ENCODE results near the gene FHIT.

Gene FHIT

GRCh38 chr3:61264281-61264680 is 13.0 kb upstream of the FHIT start:
- no peaks in the 10 kb centered on the region for H3K4me1 ChIP-seq (ENCODE audit: control insufficient read depth in 1 of 2, insufficient read depth in 2 of 2, low read length in 2 of 2)
- H3K27ac ChIP-seq (ENCODE audit: low read length), result no peak overlapping the region
- H3K9me3 ChIP-seq (ENCODE audit: control insufficient read depth in 1 of 2, low read length in 2 of 2), result peaks cover 0 to 3% of the 10 kb centered on the region in 2 donors
- no peaks in the 10 kb centered on the region for H3K27me3 ChIP-seq (ENCODE audit: low read depth, low read length)
- no peak overlapping the region for H3K4me3 ChIP-seq (ENCODE audit: low read depth in 1 of 2, low read length in 2 of 2)
- H3K36me3 ChIP-seq (ENCODE audit: control insufficient read depth in 1 of 2, insufficient read depth in 2 of 2, low read length in 2 of 2), result no peaks in the 10 kb centered on the region

- Histone ChIP-seq H3K4me3 (ENCODE audit: low read depth in 1 of 2, low read length in 2 of 2) (no peak overlapping the region), H3K27me3 (ENCODE audit: low read depth, low read length) (no peaks in the 10 kb centered on the region), H3K9me3 (ENCODE audit: control insufficient read depth in 1 of 2, low read length in 2 of 2) (peaks cover 0 to 3% of the 10 kb centered on the region in 2 donors), H3K4me1 (ENCODE audit: control insufficient read depth in 1 of 2, insufficient read depth in 2 of 2, low read length in 2 of 2) (peaks cover 0 to 4% of the 10 kb centered on the region in 2 donors), H3K36me3 (ENCODE audit: control insufficient read depth in 1 of 2, insufficient read depth in 2 of 2, low read length in 2 of 2) (no peaks in the 10 kb centered on the region), H3K27ac (ENCODE audit: low read length) (no peak overlapping the region)
Observed at GRCh38 chr3:61257148-61257547, 5.9 kb upstream of the FHIT start.

- H3K27me3 ChIP-seq (ENCODE audit: low read depth, low read length), result no peaks in the 10 kb centered on the region
- H3K27ac ChIP-seq (ENCODE audit: low read length), result no peak overlapping the region
- no peak overlapping the region for H3K4me3 ChIP-seq (ENCODE audit: low read depth in 1 of 2, low read length in 2 of 2)
- no peaks in the 10 kb centered on the region for H3K36me3 ChIP-seq (ENCODE audit: control insufficient read depth in 1 of 2, insufficient read depth in 2 of 2, low read length in 2 of 2)
- H3K4me1 ChIP-seq (ENCODE audit: control insufficient read depth in 1 of 2, insufficient read depth in 2 of 2, low read length in 2 of 2), result peaks cover 7 to 13% of the 10 kb centered on the region in 2 donors
- no peaks in the 10 kb centered on the region for H3K9me3 ChIP-seq (ENCODE audit: control insufficient read depth in 1 of 2, low read length in 2 of 2)
Observed at GRCh38 chr3:61253756-61254155, 2.5 kb upstream of the FHIT start.

GRCh38 chr3:61252836-61253235 is 1.6 kb upstream of the FHIT start:
- Histone ChIP-seq H3K9me3 (ENCODE audit: control insufficient read depth in 1 of 2, low read length in 2 of 2) (no peaks in the 10 kb centered on the region), H3K27ac (ENCODE audit: low read length) (no peak overlapping the region)

GRCh38 chr3:61250784-61251173 is 473 bp downstream of the FHIT start:
- Histone ChIP-seq H3K4me3 (ENCODE audit: low read depth in 1 of 2, low read length in 2 of 2) (peak overlapping the region; percentile 88 to 99), H3K27ac (ENCODE audit: low read length) (peak overlapping the region; percentile 88), H3K9me3 (ENCODE audit: control insufficient read depth in 1 of 2, low read length in 2 of 2) (no peaks in the 10 kb centered on the region), H3K4me1 (ENCODE audit: control insufficient read depth in 1 of 2, insufficient read depth in 2 of 2, low read length in 2 of 2) (peaks cover 7 to 13% of the 10 kb centered on the region in 2 donors), H3K36me3 (ENCODE audit: control insufficient read depth in 1 of 2, insufficient read depth in 2 of 2, low read length in 2 of 2) (no peaks in the 10 kb centered on the region), H3K27me3 (ENCODE audit: low read depth, low read length) (no peaks in the 10 kb centered on the region)

More at GRCh38 chr3:61252836-61253235, 1.6 kb upstream of the FHIT start:
- Histone ChIP-seq H3K36me3 (ENCODE audit: control insufficient read depth in 1 of 2, insufficient read depth in 2 of 2, low read length in 2 of 2) (no peaks in the 10 kb centered on the region), H3K4me1 (ENCODE audit: control insufficient read depth in 1 of 2, insufficient read depth in 2 of 2, low read length in 2 of 2) (peaks cover 7 to 13% of the 10 kb centered on the region in 2 donors), H3K27me3 (ENCODE audit: low read depth, low read length) (no peaks in the 10 kb centered on the region), H3K4me3 (ENCODE audit: low read depth in 1 of 2, low read length in 2 of 2) (no peak overlapping the region)

GRCh38 chr3:61248496-61248895 is 2.8 kb downstream of the FHIT start:
- no peaks in the 10 kb centered on the region for H3K9me3 ChIP-seq (ENCODE audit: control insufficient read depth in 1 of 2, low read length in 2 of 2)
- H3K36me3 ChIP-seq (ENCODE audit: control insufficient read depth in 1 of 2, insufficient read depth in 2 of 2, low read length in 2 of 2), result no peaks in the 10 kb centered on the region
- H3K27ac ChIP-seq (ENCODE audit: low read length), result no peak overlapping the region
- no peaks in the 10 kb centered on the region for H3K27me3 ChIP-seq (ENCODE audit: low read depth, low read length)
- peaks cover 7 to 13% of the 10 kb centered on the region in 2 donors for H3K4me1 ChIP-seq (ENCODE audit: control insufficient read depth in 1 of 2, insufficient read depth in 2 of 2, low read length in 2 of 2)
- H3K4me3 ChIP-seq (ENCODE audit: low read depth in 1 of 2, low read length in 2 of 2), result no peak overlapping the region

GRCh38 chr3:61247191-61247590 is 4.1 kb downstream of the FHIT start:
- H3K27ac ChIP-seq (ENCODE audit: low read length), result no peak overlapping the region

GRCh38 chr3:61239871-61240270 is 11.4 kb downstream of the FHIT start:
- H3K36me3 ChIP-seq (ENCODE audit: control insufficient read depth in 1 of 2, insufficient read depth in 2 of 2, low read length in 2 of 2), result no peaks in the 10 kb centered on the region
- H3K4me3 ChIP-seq (ENCODE audit: low read depth in 1 of 2, low read length in 2 of 2), result no peak overlapping the region
- no peaks in the 10 kb centered on the region for H3K9me3 ChIP-seq (ENCODE audit: control insufficient read depth in 1 of 2, low read length in 2 of 2)

More at GRCh38 chr3:61247191-61247590, 4.1 kb downstream of the FHIT start:
- H3K27me3 ChIP-seq (ENCODE audit: low read depth, low read length), result no peaks in the 10 kb centered on the region
- H3K9me3 ChIP-seq (ENCODE audit: control insufficient read depth in 1 of 2, low read length in 2 of 2), result no peaks in the 10 kb centered on the region
- H3K36me3 ChIP-seq (ENCODE audit: control insufficient read depth in 1 of 2, insufficient read depth in 2 of 2, low read length in 2 of 2), result no peaks in the 10 kb centered on the region
- no peak overlapping the region for H3K4me3 ChIP-seq (ENCODE audit: low read depth in 1 of 2, low read length in 2 of 2)
- H3K4me1 ChIP-seq (ENCODE audit: control insufficient read depth in 1 of 2, insufficient read depth in 2 of 2, low read length in 2 of 2), result peaks cover 4 to 13% of the 10 kb centered on the region in 2 donors

GRCh38 chr3:61237858-61238257 is 13.4 kb downstream of the FHIT start:
- H3K9me3 ChIP-seq (ENCODE audit: control insufficient read depth in 1 of 2, low read length in 2 of 2), result no peaks in the 10 kb centered on the region
- H3K27ac ChIP-seq (ENCODE audit: low read length), result no peak overlapping the region
- H3K27me3 ChIP-seq (ENCODE audit: low read depth, low read length), result no peaks in the 10 kb centered on the region
- H3K36me3 ChIP-seq (ENCODE audit: control insufficient read depth in 1 of 2, insufficient read depth in 2 of 2, low read length in 2 of 2), result no peaks in the 10 kb centered on the region
- no peaks in the 10 kb centered on the region for H3K4me1 ChIP-seq (ENCODE audit: control insufficient read depth in 1 of 2, insufficient read depth in 2 of 2, low read length in 2 of 2)
- no peak overlapping the region for H3K4me3 ChIP-seq (ENCODE audit: low read depth in 1 of 2, low read length in 2 of 2)

More at GRCh38 chr3:61239871-61240270, 11.4 kb downstream of the FHIT start:
- H3K27me3 ChIP-seq (ENCODE audit: low read depth, low read length), result no peaks in the 10 kb centered on the region
- no peaks in the 10 kb centered on the region for H3K4me1 ChIP-seq (ENCODE audit: control insufficient read depth in 1 of 2, insufficient read depth in 2 of 2, low read length in 2 of 2)
- no peak overlapping the region for H3K27ac ChIP-seq (ENCODE audit: low read length)

GRCh38 chr3:61236556-61236955 is 14.7 kb downstream of the FHIT start:
- Histone ChIP-seq H3K27ac (ENCODE audit: low read length) (no peak overlapping the region), H3K36me3 (ENCODE audit: control insufficient read depth in 1 of 2, insufficient read depth in 2 of 2, low read length in 2 of 2) (no peaks in the 10 kb centered on the region), H3K9me3 (ENCODE audit: control insufficient read depth in 1 of 2, low read length in 2 of 2) (no peaks in the 10 kb centered on the region), H3K4me3 (ENCODE audit: low read depth in 1 of 2, low read length in 2 of 2) (no peak overlapping the region), H3K27me3 (ENCODE audit: low read depth, low read length) (no peaks in the 10 kb centered on the region), H3K4me1 (ENCODE audit: control insufficient read depth in 1 of 2, insufficient read depth in 2 of 2, low read length in 2 of 2) (no peaks in the 10 kb centered on the region)

GRCh38 chr3:61233746-61234145 is 17.5 kb downstream of the FHIT start:
- Histone ChIP-seq H3K27me3 (ENCODE audit: low read depth, low read length) (no peaks in the 10 kb centered on the region), H3K27ac (ENCODE audit: low read length) (no peak overlapping the region), H3K36me3 (ENCODE audit: control insufficient read depth in 1 of 2, insufficient read depth in 2 of 2, low read length in 2 of 2) (no peaks in the 10 kb centered on the region), H3K9me3 (ENCODE audit: control insufficient read depth in 1 of 2, low read length in 2 of 2) (no peaks in the 10 kb centered on the region), H3K4me1 (ENCODE audit: control insufficient read depth in 1 of 2, insufficient read depth in 2 of 2, low read length in 2 of 2) (no peaks in the 10 kb centered on the region), H3K4me3 (ENCODE audit: low read depth in 1 of 2, low read length in 2 of 2) (no peak overlapping the region)

- peaks cover 0 to 3% of the 10 kb centered on the region in 2 donors for H3K4me1 ChIP-seq (ENCODE audit: control insufficient read depth in 1 of 2, insufficient read depth in 2 of 2, low read length in 2 of 2)
- H3K27ac ChIP-seq (ENCODE audit: low read length), result no peak overlapping the region
- no peaks in the 10 kb centered on the region for H3K27me3 ChIP-seq (ENCODE audit: low read depth, low read length)
- H3K9me3 ChIP-seq (ENCODE audit: control insufficient read depth in 1 of 2, low read length in 2 of 2), result no peaks in the 10 kb centered on the region
- H3K4me3 ChIP-seq (ENCODE audit: low read depth in 1 of 2, low read length in 2 of 2), result no peak overlapping the region
- no peaks in the 10 kb centered on the region for H3K36me3 ChIP-seq (ENCODE audit: control insufficient read depth in 1 of 2, insufficient read depth in 2 of 2, low read length in 2 of 2)
Observed at GRCh38 chr3:61231693-61232092, 19.6 kb downstream of the FHIT start.
